Endothelial cell (in vitro differentiated cells): Measurements from ENCODE around the gene KCNQ1. TPM values are rescaled to one million over a fixed set of nuclear protein-coding genes. Genes with fewer than 3 reads are reported as not detected.

ENCODE experiments used
- DNase-seq: peaks from one replicate; pipeline ENCODE4 v3.0.0; 2021; ENCODE audit warnings: low spot score
- H3K27ac Mint-ChIP-seq: one replicate; pipeline ENCODE4 v1.8.0; 2021; ENCODE audit warnings: mixed read lengths, inconsistent platforms; ENCODE audit not compliant: unreplicated experiment
- H3K27me3 Mint-ChIP-seq: one replicate; pipeline ENCODE4 v1.8.0; 2021; ENCODE audit warnings: mild to moderate bottlenecking, moderate library complexity, mixed read lengths, inconsistent platforms; ENCODE audit not compliant: unreplicated experiment
- H3K36me3 Mint-ChIP-seq: one replicate; pipeline ENCODE4 v1.8.0; 2021; ENCODE audit warnings: mild to moderate bottlenecking, low read depth, mixed read lengths, inconsistent platforms; ENCODE audit not compliant: unreplicated experiment
- H3K4me1 Mint-ChIP-seq: one replicate; pipeline ENCODE4 v1.8.0; 2021; ENCODE audit warnings: mild to moderate bottlenecking, mixed read lengths, inconsistent platforms; ENCODE audit not compliant: unreplicated experiment
- H3K4me3 Mint-ChIP-seq: one replicate; pipeline ENCODE4 v1.8.0; 2021; ENCODE audit warnings: mild to moderate bottlenecking, mixed read lengths, inconsistent platforms; ENCODE audit not compliant: unreplicated experiment
- H3K9me3 Mint-ChIP-seq: one replicate; pipeline ENCODE4 v1.8.0; 2021; ENCODE audit warnings: mixed read lengths, inconsistent platforms; ENCODE audit not compliant: unreplicated experiment
- CTCF ChIP-seq: fragments of 200-600 bp; sonication (generic); IDR thresholded peaks from one replicate; pipeline ENCODE4 v1.5.0; 2021; ENCODE audit warnings: antibody characterized with exemption; ENCODE audit not compliant: unreplicated experiment
- total RNA-seq: library from RNA; stranded (reverse); fragmentation: NEBNext Ultra II Directional; extraction: Animal tissue kit (Norgen Biotek cat#: 25700); gene quantifications from one replicate; pipeline ENCODE4 v1.2.1, GENCODE V29; 2021; ENCODE audit not compliant: unreplicated experiment

Gene KCNQ1
- total RNA-seq, 1 donor from 2014 or later = 35.3 TPM

- no peak for DNase-seq
- peaks cover 4% of the 10 kb centered on the region for H3K27me3 Mint-ChIP-seq
- TF ChIP-seq CTCF = no peak
Observed at GRCh38 chr11:2565447-2566222, 120.8 kb downstream of the KCNQ1 start.

GRCh38 chr11:2566223-2567025 is 121.6 kb downstream of the KCNQ1 start:
- DNase-seq = no peak
- no peak overlapping the region for H3K4me3 Mint-ChIP-seq
- no peak for TF ChIP-seq CTCF
- H3K4me1 Mint-ChIP-seq = no peaks in the 10 kb centered on the region
- H3K27me3 Mint-ChIP-seq = peaks cover 4% of the 10 kb centered on the region
- H3K27ac Mint-ChIP-seq = no peak overlapping the region
- H3K36me3 Mint-ChIP-seq = no peaks in the 10 kb centered on the region
- no peaks in the 10 kb centered on the region for H3K9me3 Mint-ChIP-seq

More at GRCh38 chr11:2565447-2566222, 120.8 kb downstream of the KCNQ1 start:
- Mint-ChIP-seq H3K27ac (no peak overlapping the region), H3K36me3 (no peaks in the 10 kb centered on the region), H3K9me3 (no peaks in the 10 kb centered on the region), H3K4me1 (no peaks in the 10 kb centered on the region), H3K4me3 (no peak overlapping the region)

GRCh38 chr11:2567026-2567671 is 122.3 kb downstream of the KCNQ1 start:
- DNase-seq = no peak
- TF ChIP-seq CTCF = no peak
- H3K4me1 Mint-ChIP-seq = no peaks in the 10 kb centered on the region
- H3K27ac Mint-ChIP-seq = no peak overlapping the region
- no peak overlapping the region for H3K4me3 Mint-ChIP-seq
- H3K27me3 Mint-ChIP-seq = peaks cover 4% of the 10 kb centered on the region
- H3K36me3 Mint-ChIP-seq = no peaks in the 10 kb centered on the region
- H3K9me3 Mint-ChIP-seq = no peaks in the 10 kb centered on the region

GRCh38 chr11:2569321-2569721 is 124.5 kb downstream of the KCNQ1 start:
- Mint-ChIP-seq H3K27ac (no peak overlapping the region), H3K27me3 (peaks cover 4% of the 10 kb centered on the region)

More at GRCh38 chr11:2569321-2569721, 124.5 kb downstream of the KCNQ1 start:
- DNase-seq = no peak
- Mint-ChIP-seq H3K4me3 (no peak overlapping the region), H3K9me3 (no peaks in the 10 kb centered on the region), H3K4me1 (no peaks in the 10 kb centered on the region), H3K36me3 (no peaks in the 10 kb centered on the region)
- no peak for TF ChIP-seq CTCF
